Calu3 (cell line): Measurements from ENCODE around the gene ABAT. TPM values are rescaled to one million over a fixed set of nuclear protein-coding genes. Genes with fewer than 3 reads are reported as not detected.
"Not testable (repeated sequence)": the region's sequence is repeated elsewhere in the genome, so short reads cannot be mapped to it uniquely, and the experiment has no call there.

Source experiments
- BruUV-seq: library from RNA; stranded (reverse); fragments of 400-500 nt; replicated peaks from 2 replicates; lab custom pipeline; 2021; lab: Mats Ljungman, UMichigan
- CTCF ChIA-PET: fragments of 300-600 bp; sonication (Branson Sonifier 250); formaldehyde crosslinking; loops from one replicate; lab custom pipeline; 2022; ENCODE audit warnings: antibody characterized with exemption; lab: Charles Lee
- DNase-seq: peaks from one replicate; pipeline ENCODE4 v3.0.0; 2022
- H3K27ac Mint-ChIP-seq: one replicate; pipeline ENCODE4 v1.8.0; 2022; ENCODE audit warnings: mixed read lengths; ENCODE audit not compliant: unreplicated experiment
- H3K27me3 Mint-ChIP-seq: one replicate; pipeline ENCODE4 v1.8.0; 2022; ENCODE audit warnings: mixed read lengths; ENCODE audit not compliant: unreplicated experiment
- H3K36me3 Mint-ChIP-seq: one replicate; pipeline ENCODE4 v1.8.0; 2022; ENCODE audit warnings: mild to moderate bottlenecking, moderate library complexity, mixed read lengths; ENCODE audit not compliant: insufficient read depth, unreplicated experiment
- H3K4me1 Mint-ChIP-seq: one replicate; pipeline ENCODE4 v1.8.0; 2022; ENCODE audit warnings: mild to moderate bottlenecking, low read depth, mixed read lengths; ENCODE audit not compliant: unreplicated experiment
- H3K4me3 Mint-ChIP-seq: one replicate; pipeline ENCODE4 v1.8.0; 2022; ENCODE audit warnings: mild to moderate bottlenecking, low read depth, moderate library complexity, mixed read lengths; ENCODE audit not compliant: unreplicated experiment
- H3K9me3 Mint-ChIP-seq: one replicate; pipeline ENCODE4 v1.8.0; 2022; ENCODE audit warnings: low read depth, mixed read lengths; ENCODE audit not compliant: unreplicated experiment
- intact Hi-C: fragments of 100-400 bp; cut with micrococcal nuclease; formaldehyde crosslinking; loops from one replicate; pipeline ENCODE4 v1.10.0; 2022; ENCODE audit not compliant: unreplicated experiment
- total RNA-seq: library from RNA; stranded (reverse); gene quantifications from 2 replicates; pipeline ENCODE4 v1.2.3, GENCODE V29; 2022
- TF ChIP-seq, protein P1 (sequence below): fragments of 200-600 bp; IDR thresholded peaks from one replicate; pipeline ENCODE4 v1.8.0; 2022; ENCODE audit warnings: antibody characterized with exemption; ENCODE audit not compliant: unreplicated experiment

The ABAT gene
- total RNA-seq, 1 experiment from 2014 or later = 12.6 TPM

- Mint-ChIP-seq H3K4me3 (no peak overlapping the region), H3K27ac (no peak overlapping the region), H3K4me1 (no peaks in the 10 kb centered on the region), H3K27me3 (no peaks in the 10 kb centered on the region), H3K36me3 (no peaks in the 10 kb centered on the region), H3K9me3 (no peaks in the 10 kb centered on the region)
- CTCF ChIA-PET = interaction anchor here (0.7 kb wide), 1 partner anchor 144 kb away, joined by 3 read pairs; no protein-coding TSS in a partner anchor
- no peak for DNase-seq
- intact Hi-C loops = no loop called here
- BruUV-seq = no TSS peak
- TF ChIP-seq, protein P1, sequence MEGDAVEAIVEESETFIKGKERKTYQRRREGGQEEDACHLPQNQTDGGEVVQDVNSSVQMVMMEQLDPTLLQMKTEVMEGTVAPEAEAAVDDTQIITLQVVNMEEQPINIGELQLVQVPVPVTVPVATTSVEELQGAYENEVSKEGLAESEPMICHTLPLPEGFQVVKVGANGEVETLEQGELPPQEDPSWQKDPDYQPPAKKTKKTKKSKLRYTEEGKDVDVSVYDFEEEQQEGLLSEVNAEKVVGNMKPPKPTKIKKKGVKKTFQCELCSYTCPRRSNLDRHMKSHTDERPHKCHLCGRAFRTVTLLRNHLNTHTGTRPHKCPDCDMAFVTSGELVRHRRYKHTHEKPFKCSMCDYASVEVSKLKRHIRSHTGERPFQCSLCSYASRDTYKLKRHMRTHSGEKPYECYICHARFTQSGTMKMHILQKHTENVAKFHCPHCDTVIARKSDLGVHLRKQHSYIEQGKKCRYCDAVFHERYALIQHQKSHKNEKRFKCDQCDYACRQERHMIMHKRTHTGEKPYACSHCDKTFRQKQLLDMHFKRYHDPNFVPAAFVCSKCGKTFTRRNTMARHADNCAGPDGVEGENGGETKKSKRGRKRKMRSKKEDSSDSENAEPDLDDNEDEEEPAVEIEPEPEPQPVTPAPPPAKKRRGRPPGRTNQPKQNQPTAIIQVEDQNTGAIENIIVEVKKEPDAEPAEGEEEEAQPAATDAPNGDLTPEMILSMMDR = no peak
Observed at GRCh38 chr16:8741636-8742035, 67.2 kb downstream of the ABAT start.

DNA sequence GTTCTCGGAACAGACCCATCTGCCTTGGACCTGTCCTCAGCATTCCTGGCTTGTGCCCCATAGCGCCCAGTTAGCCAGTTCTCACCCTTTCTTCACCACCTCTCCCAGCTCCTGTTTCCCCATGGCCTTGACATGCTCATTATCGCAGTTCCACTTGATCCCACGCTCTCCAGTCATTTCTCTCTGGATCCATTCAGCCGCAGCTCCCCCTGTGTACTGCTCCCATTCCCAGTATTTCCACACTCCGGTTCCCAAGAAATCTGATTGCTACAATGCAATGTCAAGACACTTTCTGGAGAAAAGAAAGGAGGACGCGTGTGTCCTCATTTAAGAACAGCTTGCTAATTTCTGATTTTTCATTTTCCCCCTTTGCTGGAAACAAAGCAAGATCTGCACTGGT lies 67.7 kb downstream of the ABAT start:
- no peak for DNase-seq
- no peak overlapping the region for H3K27ac Mint-ChIP-seq
- CTCF ChIA-PET = interaction anchor here (0.7 kb wide), 1 partner anchor 144 kb away, joined by 3 read pairs; no protein-coding TSS in a partner anchor
- no peaks in the 10 kb centered on the region for H3K4me1 Mint-ChIP-seq
- H3K4me3 Mint-ChIP-seq = no peak overlapping the region
- intact Hi-C loops = no loop called here
- TF ChIP-seq, protein P1 = no peak
- no peaks in the 10 kb centered on the region for H3K9me3 Mint-ChIP-seq
- no TSS peak for BruUV-seq
- H3K27me3 Mint-ChIP-seq = no peaks in the 10 kb centered on the region
- no peaks in the 10 kb centered on the region for H3K36me3 Mint-ChIP-seq

DNA sequence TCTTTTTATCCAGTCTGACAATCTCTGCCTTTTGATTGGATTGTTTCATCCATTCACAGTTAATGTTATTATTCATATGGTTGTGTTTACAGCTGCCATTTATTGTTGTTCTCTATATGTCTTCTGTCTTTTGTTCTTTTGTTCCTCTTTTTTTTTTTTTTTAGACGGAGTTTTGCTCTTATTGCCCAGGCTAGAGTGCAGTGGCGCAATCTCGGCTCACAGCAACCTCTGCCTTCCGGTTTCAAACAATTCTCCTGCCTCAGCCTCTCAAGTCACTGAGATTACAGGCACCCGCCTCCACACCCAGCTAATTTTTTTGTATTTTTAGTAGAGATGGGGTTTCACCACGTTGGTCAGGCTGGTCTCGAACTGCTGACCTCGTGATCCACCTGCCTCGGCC lies 74.5 kb downstream of the ABAT start:
- H3K36me3 Mint-ChIP-seq, H3K9me3 Mint-ChIP-seq, H3K4me3 Mint-ChIP-seq, DNase-seq, BruUV-seq, CTCF ChIA-PET, H3K4me1 Mint-ChIP-seq, H3K27ac Mint-ChIP-seq, intact Hi-C loops, H3K27me3 Mint-ChIP-seq: not testable (repeated sequence)

GRCh38 chr16:8751481-8752311 lies 77.3 kb downstream of the ABAT start:
- no peaks in the 10 kb centered on the region for H3K9me3 Mint-ChIP-seq

More at GRCh38 chr16:8751481-8752311, 77.3 kb downstream of the ABAT start:
- no peak overlapping the region for H3K27ac Mint-ChIP-seq
- H3K4me1 Mint-ChIP-seq = peaks cover 9% of the 10 kb centered on the region
- TF ChIP-seq, protein P1 = no peak
- no peaks in the 10 kb centered on the region for H3K36me3 Mint-ChIP-seq
- peak; percentile 10 for DNase-seq
- intact Hi-C loops = no loop called here
- no peaks in the 10 kb centered on the region for H3K27me3 Mint-ChIP-seq
- no peak overlapping the region for H3K4me3 Mint-ChIP-seq
- BruUV-seq = no TSS peak
- CTCF ChIA-PET = interaction anchor here (0.7 to 0.8 kb wide), 3 partner anchors 47 to 86 kb away, joined by 3 to 4 read pairs (median 3); no protein-coding TSS in a partner anchor
